ENCODE measurements around the gene MYL11.

GRCh38 chr16:30380072-30380802, 5.6 kb downstream of the MYL11 start:
- TF ChIP-seq CTCF (IDR thresholded peaks at IDR 0.05) (no peak), POLR2A (IDR thresholded peaks at IDR 0.05) (no peak)

Data from adrenal gland (tissue), 5 donors.